Motor neuron (in vitro differentiated cells): Measurements from ENCODE around the gene RHEBL1. TPM values are rescaled to one million over a fixed set of nuclear protein-coding genes. Genes with fewer than 3 reads are reported as not detected.

Experiments
- ATAC-seq, 8 experiments: fragments of 200-7000 bp; cut with Tn5 transposase; replicated peaks in 6 of 8; 2 replicates each; pipeline ENCODE4 v1.8.0; 2021; ENCODE audit warnings: mild to moderate bottlenecking in 8 of 8, moderate library complexity in 8 of 8
- H3K27ac ChIP-seq, 2 donors: fragments of 250-450 bp; sonication (Bioruptor Pico); 2 replicates each; pipeline ENCODE4 v1.9.0; 2021; ENCODE audit warnings: antibody characterized with exemption in 2 of 2, mild to moderate bottlenecking in 2 of 2, moderate library complexity in 1 of 2
- H3K4me1 ChIP-seq, 2 donors: fragments of 250-450 bp; sonication (Bioruptor Pico); replicated peaks in 1 of 2; 2 replicates each; pipeline ENCODE4 v1.6.1; 2021; ENCODE audit warnings: antibody characterized with exemption in 2 of 2, mild to moderate bottlenecking in 2 of 2, moderate library complexity in 1 of 2
- H3K4me3 ChIP-seq, 5 donors: fragments of 250-450 bp; sonication (Bioruptor Pico); 2 replicates each; pipeline ENCODE4 v1.9.0; 2021; ENCODE audit warnings: antibody characterized with exemption in 5 of 5, mild to moderate bottlenecking in 5 of 5, moderate library complexity in 4 of 5
- WGBS, 10 experiments: fragments of 450-650 bp; shearing (Covaris generic); methylation state at CpG; one replicate each; pipeline ENCODE4 v1.0.0; 2022; 5-methylcytosine and 5-hydroxymethylcytosine counted together
- in situ Hi-C, 9 experiments: fragments of 400-800 bp; cut with MboI; loops; one replicate each; pipeline ENCODE4 v1.15.0; 2021; ENCODE audit warnings: low sequenced_read_pairs in 9 of 9, low pct_unique_long_range_greater_than_20kb in 2 of 9; ENCODE audit not compliant: unreplicated experiment in 9 of 9
- total RNA-seq, 8 experiments: library from RNA; unstranded; fragments of 300-600 nt; gene quantifications; 2 replicates each; pipeline versions ENCODE4 v1.2.3 to v1.2.4, GENCODE V29; 2022

RHEBL1 gene
- total RNA-seq: 1 to 10 TPM in 4 of 8 experiments, under 1 TPM in 3, not detected in 1; 0.45 to 4.1 (median 1.2) TPM

GRCh38 chr12:49069507-49070346, at the start of gene RHEBL1:
Gene RHEBL1, minus strand, starts transcription at chr12:49069979. Its CDS starts 194 bp downstream, at chr12:49069785.
- peak; percentile 98 to 99 (median 98) for ATAC-seq
- H3K4me3 ChIP-seq: peak within 1 kb of the TSS; percentile 56 to 73 (median 64)
- WGBS, 10 experiments: 0 to 10% (median 2%) methylated on average over 2 to 11 of the region's 60 CpGs; no CpG with 5 or more reads in 2 of the 10 experiments
- peak within 1 kb of the TSS in 1 of 2 donors; percentile 39 for H3K27ac ChIP-seq
- H3K4me1 ChIP-seq: peaks cover 3 to 10% of the 10 kb centered on the region in 2 donors
- in situ Hi-C loops: no loop called here

- 35 to 100% (median 63%) methylated on average over 1 to 5 of the region's 6 CpGs; no CpG with 5 or more reads in 1 of the 10 experiments for WGBS, 10 experiments
- in situ Hi-C loops: loop anchor here in 1 of 9 experiments (25.0 kb wide), 1 partner anchor 126 kb away; no protein-coding TSS in a partner anchor
- Histone ChIP-seq H3K4me1 (peaks cover 11 to 17% of the 10 kb centered on the region in 2 donors), H3K4me3 (peak overlapping the region; percentile 52 to 98 (median 94)), H3K27ac (peak overlapping the region; percentile 31 to 85)
- peak in 1 of 8 experiments; percentile 0 for ATAC-seq
These were observed 41.4 kb upstream of the RHEBL1 start for GRCh38 chr12:49111206-49111605.

- peak; percentile 87 to 99 (median 98) for ATAC-seq
- in situ Hi-C loops: loop anchor here in 1 of 9 experiments (25.0 kb wide), 1 partner anchor 127 kb away; no protein-coding TSS in a partner anchor
- Histone ChIP-seq H3K4me3 (peak within 1 kb of the TSS; percentile 52 to 98 (median 94)), H3K4me1 (peaks cover 11 to 17% of the 10 kb centered on the region in 2 donors), H3K27ac (peak within 1 kb of the TSS; percentile 85 to 95)
- WGBS, 10 experiments: 0 to 40% (median 0%) methylated on average over 1 to 18 of the region's 43 CpGs; no CpG with 5 or more reads in 3 of the 10 experiments
These were observed 40.8 kb upstream of the RHEBL1 start, which contains the start of gene LMBR1L for GRCh38 chr12:49110464-49111155. Gene LMBR1L, minus strand, starts transcription at chr12:49110847. Its CDS starts 292 bp downstream, at chr12:49110555.

- 0 to 52% (median 10%) methylated on average over 2 to 6 of the region's 33 CpGs; no CpG with 5 or more reads in 5 of the 10 experiments for WGBS, 10 experiments
- peak; percentile 5 to 31 (median 12) for ATAC-seq
- in situ Hi-C loops: loop anchor here in 1 of 9 experiments (25.0 kb wide), 1 partner anchor 127 kb away; no protein-coding TSS in a partner anchor
- Histone ChIP-seq H3K27ac (peak overlapping the region; percentile 85 to 95), H3K4me3 (peak overlapping the region; percentile 52 to 98 (median 94)), H3K4me1 (peaks cover 11 to 17% of the 10 kb centered on the region in 2 donors)
These were observed 40.1 kb upstream of the RHEBL1 start for GRCh38 chr12:49109641-49110463.

- ATAC-seq: peak in 3 of 8 experiments; percentile 11 to 49 (median 41)
- Histone ChIP-seq H3K4me1 (peaks cover 11 to 17% of the 10 kb centered on the region in 2 donors), H3K4me3 (peak overlapping the region; percentile 52 to 98 (median 94)), H3K27ac (no peak overlapping the region)
- in situ Hi-C loops: loop anchor here in 1 of 9 experiments (25.0 kb wide), 1 partner anchor 128 kb away; no protein-coding TSS in a partner anchor
- 0 to 100% (median 64%) methylated on average over 1 to 4 of the region's 4 CpGs; no CpG with 5 or more reads in 3 of the 10 experiments for WGBS, 10 experiments
These were observed 39.2 kb upstream of the RHEBL1 start for GRCh38 chr12:49108958-49109404.

GRCh38 chr12:49105504-49106084, 35.8 kb upstream of the RHEBL1 start:
- 65 to 81% (median 76%) methylated on average over 1 to 4 of the region's 9 CpGs; no CpG with 5 or more reads in 5 of the 10 experiments for WGBS, 10 experiments
- H3K4me1 ChIP-seq: peaks cover 8 to 17% of the 10 kb centered on the region in 2 donors
- ATAC-seq: peak in 1 of 8 experiments; percentile 8
- H3K4me3 ChIP-seq: no peak overlapping the region
- in situ Hi-C loops: loop anchor here in 1 of 9 experiments (25.0 kb wide), 1 partner anchor 132 kb away; no protein-coding TSS in a partner anchor
- H3K27ac ChIP-seq: no peak overlapping the region

GRCh38 chr12:49104822-49105221, 35.0 kb upstream of the RHEBL1 start:
- in situ Hi-C loops: loop anchor here in 1 of 9 experiments (25.0 kb wide), 1 partner anchor 132 kb away; no protein-coding TSS in a partner anchor

GRCh38 chr12:49100380-49100779, 30.6 kb upstream of the RHEBL1 start:
- Histone ChIP-seq H3K27ac (no peak overlapping the region), H3K4me1 (no peaks in the 10 kb centered on the region), H3K4me3 (no peak overlapping the region)
- 83 to 100% (median 100%) methylated on average over 1 to 6 of the region's 6 CpGs; no CpG with 5 or more reads in 4 of the 10 experiments for WGBS, 10 experiments
- no peak for ATAC-seq
- in situ Hi-C loops: loop anchor here in 1 of 9 experiments (25.0 kb wide), 1 partner anchor 137 kb away; no protein-coding TSS in a partner anchor

More at GRCh38 chr12:49104822-49105221, 35.0 kb upstream of the RHEBL1 start:
- no peak for ATAC-seq
- H3K4me3 ChIP-seq: no peak overlapping the region
- no peak overlapping the region for H3K27ac ChIP-seq
- WGBS, 10 experiments: 56 to 80% (median 69%) methylated on average over 1 to 3 of the region's 3 CpGs; no CpG with 5 or more reads in 5 of the 10 experiments
- H3K4me1 ChIP-seq: peaks cover 8 to 17% of the 10 kb centered on the region in 2 donors

- Histone ChIP-seq H3K4me3 (no peak overlapping the region), H3K27ac (no peak overlapping the region), H3K4me1 (peaks cover 11 to 17% of the 10 kb centered on the region in 2 donors)
- 65 to 100% (median 95%) methylated on average over 1 to 2 of the region's 2 CpGs; no CpG with 5 or more reads in 2 of the 10 experiments for WGBS, 10 experiments
- in situ Hi-C loops: no loop called here
- no peak for ATAC-seq
These were observed 28.9 kb upstream of the RHEBL1 start for GRCh38 chr12:49098703-49099102.

GRCh38 chr12:49098035-49098451, 28.3 kb upstream of the RHEBL1 start:
- in situ Hi-C loops: no loop called here
- peak in 4 of 8 experiments; percentile 13 to 51 (median 36) for ATAC-seq
- WGBS, 10 experiments: 20 to 73% (median 57%) methylated on average over 1 to 2 of the region's 4 CpGs; no CpG with 5 or more reads in 5 of the 10 experiments
- Histone ChIP-seq H3K27ac (no peak overlapping the region), H3K4me1 (peaks cover 11 to 18% of the 10 kb centered on the region in 2 donors), H3K4me3 (no peak overlapping the region)

GRCh38 chr12:49097381-49097780, 27.6 kb upstream of the RHEBL1 start:
- WGBS, 10 experiments: 92 to 100% (median 96%) methylated on average over 2 to 3 of the region's 3 CpGs; no CpG with 5 or more reads in 7 of the 10 experiments
- Histone ChIP-seq H3K27ac (no peak overlapping the region), H3K4me1 (peaks cover 11 to 21% of the 10 kb centered on the region in 2 donors), H3K4me3 (no peak overlapping the region)
- ATAC-seq: no peak
- in situ Hi-C loops: no loop called here
